Endodermal cell (in vitro differentiated cells): ENCODE results near the gene CX3CL1. TPM values are rescaled to one million over a fixed set of nuclear protein-coding genes. Genes with fewer than 3 reads are reported as not detected.

Experiments
- DNase-seq: peaks from one replicate; pipeline ENCODE4 v3.0.0-alpha.2; 2017
- H3K27ac ChIP-seq: 2 replicates; pipeline ENCODE4 v1.5.1; 2013; ENCODE audit warnings: mild to moderate bottlenecking, low read depth, low read length, moderate library complexity
- H3K27me3 ChIP-seq: 2 replicates; pipeline ENCODE4 v1.6.1; 2013; ENCODE audit warnings: mild to moderate bottlenecking, low read length, moderate library complexity; ENCODE audit not compliant: insufficient read depth, control insufficient read depth, poor library complexity, severe bottlenecking
- H3K36me3 ChIP-seq: 2 replicates; pipeline ENCODE4 v1.7.0; 2013; ENCODE audit warnings: mild to moderate bottlenecking, low read length, moderate library complexity; ENCODE audit not compliant: control insufficient read depth, insufficient read depth
- H3K4me1 ChIP-seq: one replicate; pipeline ENCODE4 v1.7.0; 2013; ENCODE audit warnings: low read length; ENCODE audit not compliant: control insufficient read depth, insufficient read depth
- H3K4me3 ChIP-seq: 2 replicates; pipeline ENCODE4 v1.5.1; 2013; ENCODE audit warnings: mild to moderate bottlenecking, low read length, moderate library complexity
- H3K9ac ChIP-seq: 2 replicates; pipeline ENCODE4 v1.6.1; 2013; ENCODE audit warnings: mild to moderate bottlenecking, low read length, moderate library complexity; ENCODE audit not compliant: poor library complexity, severe bottlenecking; ENCODE audit errors: extremely low read depth
- H3K9me3 ChIP-seq: 2 replicates; pipeline ENCODE4 v1.6.1; 2013; ENCODE audit warnings: mild to moderate bottlenecking, low read length, moderate library complexity; ENCODE audit not compliant: control insufficient read depth
- H3K27ac Mint-ChIP-seq: 2 replicates; pipeline ENCODE4 v1.8.0; 2020; ENCODE audit warnings: mixed read lengths
- H3K27me3 Mint-ChIP-seq: 2 replicates; pipeline ENCODE4 v1.8.0; 2021; ENCODE audit warnings: mild to moderate bottlenecking, mixed read lengths; ENCODE audit not compliant: insufficient read depth
- H3K36me3 Mint-ChIP-seq: 2 replicates; pipeline ENCODE4 v1.8.0; 2020; ENCODE audit warnings: low read depth, mixed read lengths
- H3K4me1 Mint-ChIP-seq: 2 replicates; pipeline ENCODE4 v1.8.0; 2020; ENCODE audit warnings: mixed read lengths
- H3K4me3 Mint-ChIP-seq: 2 replicates; pipeline ENCODE4 v1.8.0; 2020; ENCODE audit warnings: mild to moderate bottlenecking, moderate library complexity, mixed read lengths
- H3K9me3 Mint-ChIP-seq: 2 replicates; pipeline ENCODE4 v1.8.0; 2020; ENCODE audit warnings: mild to moderate bottlenecking, mixed read lengths
- WGBS, 2 experiments: methylation state at CpG; one replicate each; pipeline versions ENCODE4 v1.1.5 to v1.1.7; 2013; ENCODE audit warnings: missing lambda C conversion rate in 2 of 2, mixed read lengths in 1 of 2; ENCODE audit not compliant: insufficient coverage in 1 of 2, insufficient read length in 1 of 2; 5-methylcytosine and 5-hydroxymethylcytosine counted together
- total RNA-seq, 2 donors: library from RNA; stranded (reverse); fragmentation: NEBNext Ultra II Directional in 1 of 2; extraction: Animal tissue kit (Norgen Biotek cat#: 25700) in 1 of 2; gene quantifications; 2 replicates in 1 of 2; 3 replicates in 1 of 2; pipeline ENCODE4 v1.2.1, GENCODE V29; 2021
- TF ChIP-seq, protein P1 (sequence below): fragments of 200-600 bp; sonication (generic); conservative IDR thresholded peaks from 2 replicates; pipeline ENCODE4 v1.5.0; 2021; ENCODE audit warnings: antibody characterized with exemption, mild to moderate bottlenecking

The CX3CL1 gene
- total RNA-seq, 2 donors from 2014 or later: 0.18 to 1.0 TPM

DNA sequence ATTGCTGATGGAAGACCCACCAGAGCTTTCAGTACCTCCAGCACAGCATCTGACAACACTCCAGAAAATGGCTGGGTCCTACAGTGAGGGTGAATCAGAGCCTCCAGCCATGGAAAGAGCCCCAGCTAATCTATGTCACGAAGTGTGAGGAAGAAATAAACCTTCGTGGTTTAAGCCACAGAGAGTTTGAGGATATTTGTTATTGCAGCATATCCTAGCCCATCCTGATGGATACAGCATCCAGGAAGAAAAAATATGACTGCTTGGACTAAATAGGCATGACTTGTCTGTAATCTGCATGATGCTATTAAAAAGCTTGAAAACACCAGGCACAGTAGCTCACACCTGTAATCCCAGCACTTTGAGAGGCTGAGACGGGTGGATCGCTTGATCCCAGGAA lies 19.0 kb downstream of the CX3CL1 start:
- no peak for DNase-seq
- H3K4me1 Mint-ChIP-seq: no peaks in the 10 kb centered on the region
- Histone ChIP-seq H3K4me1 (no peaks in the 10 kb centered on the region), H3K27me3 (peaks cover 8% of the 10 kb centered on the region), H3K9me3 (no peaks in the 10 kb centered on the region), H3K4me3 (no peak overlapping the region), H3K9ac (no peak overlapping the region), H3K36me3 (no peaks in the 10 kb centered on the region), H3K27ac (no peak overlapping the region)
- WGBS, 2 experiments: 89 to 92% methylated on average over 4 of the region's 4 CpGs
- TF ChIP-seq, protein P1, sequence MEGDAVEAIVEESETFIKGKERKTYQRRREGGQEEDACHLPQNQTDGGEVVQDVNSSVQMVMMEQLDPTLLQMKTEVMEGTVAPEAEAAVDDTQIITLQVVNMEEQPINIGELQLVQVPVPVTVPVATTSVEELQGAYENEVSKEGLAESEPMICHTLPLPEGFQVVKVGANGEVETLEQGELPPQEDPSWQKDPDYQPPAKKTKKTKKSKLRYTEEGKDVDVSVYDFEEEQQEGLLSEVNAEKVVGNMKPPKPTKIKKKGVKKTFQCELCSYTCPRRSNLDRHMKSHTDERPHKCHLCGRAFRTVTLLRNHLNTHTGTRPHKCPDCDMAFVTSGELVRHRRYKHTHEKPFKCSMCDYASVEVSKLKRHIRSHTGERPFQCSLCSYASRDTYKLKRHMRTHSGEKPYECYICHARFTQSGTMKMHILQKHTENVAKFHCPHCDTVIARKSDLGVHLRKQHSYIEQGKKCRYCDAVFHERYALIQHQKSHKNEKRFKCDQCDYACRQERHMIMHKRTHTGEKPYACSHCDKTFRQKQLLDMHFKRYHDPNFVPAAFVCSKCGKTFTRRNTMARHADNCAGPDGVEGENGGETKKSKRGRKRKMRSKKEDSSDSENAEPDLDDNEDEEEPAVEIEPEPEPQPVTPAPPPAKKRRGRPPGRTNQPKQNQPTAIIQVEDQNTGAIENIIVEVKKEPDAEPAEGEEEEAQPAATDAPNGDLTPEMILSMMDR: no peak
- H3K9me3 Mint-ChIP-seq: no peaks in the 10 kb centered on the region
- H3K4me3 Mint-ChIP-seq: no peak overlapping the region
- H3K36me3 Mint-ChIP-seq: no peaks in the 10 kb centered on the region
- H3K27ac Mint-ChIP-seq: no peak overlapping the region
- H3K27me3 Mint-ChIP-seq: peaks cover 7% of the 10 kb centered on the region

DNA sequence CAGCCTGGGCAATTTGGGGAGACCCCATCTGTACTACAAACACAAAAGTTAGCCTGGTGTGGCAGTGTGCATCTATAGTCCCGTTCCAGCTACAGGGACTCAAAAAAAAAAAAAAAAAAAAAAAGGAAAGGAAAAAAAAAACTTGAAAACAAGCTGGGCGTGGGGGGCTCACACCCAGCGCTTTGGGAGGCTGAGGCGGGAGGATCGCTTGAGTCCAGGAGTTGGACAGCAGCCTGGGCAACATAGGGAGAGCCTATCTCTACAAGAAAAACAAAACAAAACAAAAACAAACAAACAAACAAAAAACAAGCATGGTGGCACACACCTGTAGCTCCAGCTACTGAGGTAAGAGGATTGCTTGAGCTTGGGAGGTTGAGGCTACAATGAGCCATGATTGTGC lies 19.4 kb downstream of the CX3CL1 start:
- DNase-seq: no peak
- H3K9ac ChIP-seq: no peak overlapping the region
- H3K9me3 Mint-ChIP-seq: no peaks in the 10 kb centered on the region
- no peaks in the 10 kb centered on the region for H3K9me3 ChIP-seq
- H3K27ac Mint-ChIP-seq: no peak overlapping the region
- peaks cover 7% of the 10 kb centered on the region for H3K27me3 Mint-ChIP-seq
- H3K4me1 ChIP-seq: no peaks in the 10 kb centered on the region
- no peaks in the 10 kb centered on the region for H3K36me3 Mint-ChIP-seq
- TF ChIP-seq, protein P1: no peak
- no peaks in the 10 kb centered on the region for H3K36me3 ChIP-seq
- H3K4me1 Mint-ChIP-seq: no peaks in the 10 kb centered on the region
- H3K27ac ChIP-seq: no peak overlapping the region
- H3K27me3 ChIP-seq: peaks cover 8% of the 10 kb centered on the region
- 82% methylated on average over 3 of the region's 5 CpGs; no CpG with 5 or more reads in 1 of the 2 experiments for WGBS, 2 experiments
- H3K4me3 Mint-ChIP-seq: no peak overlapping the region
- no peak overlapping the region for H3K4me3 ChIP-seq

DNA sequence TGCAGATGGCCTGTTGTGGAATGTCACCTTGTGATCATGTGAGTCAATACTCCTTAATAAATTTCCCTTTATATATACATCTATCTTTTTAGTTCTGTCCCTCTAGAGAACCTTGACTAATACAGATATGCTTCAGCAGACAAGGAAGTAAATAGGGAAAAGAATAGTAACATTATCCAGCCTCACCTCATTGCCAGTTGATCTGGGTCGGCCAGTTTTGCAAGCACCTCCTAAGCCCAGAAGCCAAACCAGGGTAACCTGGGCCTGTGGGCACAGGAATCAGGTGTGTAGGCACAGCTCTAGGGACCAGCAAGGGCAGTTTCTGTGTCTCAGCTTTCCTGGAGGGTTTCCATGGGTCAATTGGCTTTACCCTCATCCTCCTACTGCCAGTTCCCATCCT lies 20.4 kb downstream of the CX3CL1 start:
- TF ChIP-seq, protein P1: no peak
- Mint-ChIP-seq H3K27ac (no peak overlapping the region), H3K9me3 (no peaks in the 10 kb centered on the region), H3K4me1 (no peaks in the 10 kb centered on the region), H3K36me3 (no peaks in the 10 kb centered on the region), H3K27me3 (peaks cover 7% of the 10 kb centered on the region), H3K4me3 (no peak overlapping the region)
- Histone ChIP-seq H3K27ac (no peak overlapping the region), H3K4me1 (no peaks in the 10 kb centered on the region), H3K4me3 (no peak overlapping the region), H3K27me3 (peaks cover 8% of the 10 kb centered on the region), H3K36me3 (no peaks in the 10 kb centered on the region), H3K9ac (no peak overlapping the region), H3K9me3 (no peaks in the 10 kb centered on the region)
- WGBS, 2 experiments: 93% methylated on average over 1 of the region's 1 CpG; no CpG with 5 or more reads in 1 of the 2 experiments
- no peak for DNase-seq
